CD4-positive, alpha-beta T cell treated with Interleukin-10 for 1 hour (primary cell): ENCODE results near the gene RUSF1.
"Not testable (repeated sequence)": the region's sequence is repeated elsewhere in the genome, so short reads cannot be mapped to it uniquely, and the experiment has no call there.

ENCODE experiments used
- DNase-seq: peaks from one replicate; pipeline ENCODE4 v3.0.0-alpha.2; 2020

The RUSF1 gene

DNA sequence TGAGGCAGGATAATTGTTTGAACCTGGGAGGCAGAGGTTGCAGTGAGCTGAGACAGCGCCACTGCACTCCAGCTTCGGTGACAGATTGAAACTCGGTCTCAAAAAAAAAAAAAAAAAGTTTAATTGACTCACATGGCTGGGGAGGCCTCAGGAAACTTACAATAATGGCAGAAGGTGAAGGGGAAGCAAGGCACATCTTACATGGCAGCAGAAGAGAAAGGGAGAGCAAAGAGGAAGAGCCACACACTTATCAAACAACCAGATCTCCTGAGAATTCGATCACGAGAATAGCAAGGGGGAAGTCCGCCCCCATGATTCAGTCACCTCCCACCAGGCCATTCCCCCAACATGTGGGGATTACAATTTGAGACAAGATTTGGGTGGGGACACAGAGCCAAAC lies 62.3 kb downstream of the RUSF1 start:
- not testable (repeated sequence) for DNase-seq

DNA sequence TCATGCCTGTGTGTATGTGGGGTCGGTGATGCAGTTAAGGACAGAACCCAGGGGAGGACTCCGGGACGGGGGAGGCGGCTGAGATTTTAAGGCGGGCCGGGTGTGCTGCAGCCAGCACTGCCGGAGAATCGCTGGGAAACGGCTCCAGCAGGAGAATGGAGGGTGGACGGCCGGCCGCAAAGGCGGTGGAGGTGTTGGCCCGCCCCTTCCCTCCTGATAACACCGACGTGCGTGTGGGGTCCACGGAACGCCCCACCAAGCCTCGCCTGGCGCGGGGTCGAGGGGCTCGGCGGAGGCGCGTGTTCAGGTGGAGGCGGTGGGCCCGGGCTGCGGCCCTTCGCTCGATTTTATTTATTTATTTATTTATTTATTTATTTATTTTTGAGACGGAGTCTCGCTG lies 66.2 kb downstream of the RUSF1 start:
- no peak for DNase-seq

DNA sequence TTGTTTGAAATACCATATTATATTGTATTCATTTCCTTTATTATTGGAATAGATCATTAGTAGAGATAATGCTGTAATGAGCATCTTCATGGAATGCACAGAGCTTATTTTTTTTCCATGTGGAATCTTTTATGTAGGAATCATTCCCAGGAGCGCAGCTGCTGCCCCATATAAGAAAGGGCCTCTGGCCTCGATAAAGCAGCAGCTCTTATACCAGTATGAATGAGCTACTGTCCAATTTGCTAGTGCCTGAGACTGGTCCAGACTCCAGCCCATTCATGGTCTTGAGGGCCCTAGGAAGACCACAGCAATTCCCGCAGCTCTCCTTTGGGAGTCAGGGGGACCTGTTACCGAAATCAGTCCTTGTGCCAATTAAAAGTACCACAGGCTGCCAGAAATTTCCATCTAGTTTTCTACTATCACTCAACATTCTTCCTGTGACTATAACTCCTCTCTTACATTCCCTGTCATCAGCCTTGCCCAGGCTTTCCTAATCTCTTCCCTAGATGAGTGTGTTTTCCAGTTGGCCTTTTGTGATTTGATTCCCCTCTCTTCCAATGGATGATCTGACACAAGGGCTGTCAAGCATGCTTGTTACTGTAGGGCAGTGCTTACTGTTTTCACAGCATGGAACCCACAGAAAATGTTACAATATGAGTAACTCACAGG lies 67.5 kb downstream of the RUSF1 start:
- no peak for DNase-seq

DNA sequence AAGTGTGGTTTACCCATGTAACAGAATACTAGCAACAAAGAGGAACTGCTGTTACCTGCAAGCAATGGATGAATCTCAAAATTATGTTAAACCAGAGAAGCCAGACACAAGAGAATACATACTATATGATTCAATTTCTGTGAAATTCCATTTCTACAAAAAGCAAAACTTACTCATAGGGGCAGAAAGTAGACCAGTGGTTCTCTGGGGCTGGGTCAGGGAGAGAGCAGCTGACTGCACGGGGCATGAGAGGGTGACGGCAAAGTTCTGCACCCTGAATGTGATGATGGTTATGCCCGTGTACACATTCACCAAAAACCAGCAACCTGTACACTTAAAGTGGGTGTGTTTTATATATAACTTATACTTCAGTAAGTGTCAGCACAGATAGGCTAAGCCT lies 68.7 kb downstream of the RUSF1 start:
- DNase-seq: no peak
